ENCODE measurements around the gene IRF7.
"Not testable (repeated sequence)": the region's sequence is repeated elsewhere in the genome, so short reads cannot be mapped to it uniquely, and the experiment has no call there.

The IRF7 gene

DNA sequence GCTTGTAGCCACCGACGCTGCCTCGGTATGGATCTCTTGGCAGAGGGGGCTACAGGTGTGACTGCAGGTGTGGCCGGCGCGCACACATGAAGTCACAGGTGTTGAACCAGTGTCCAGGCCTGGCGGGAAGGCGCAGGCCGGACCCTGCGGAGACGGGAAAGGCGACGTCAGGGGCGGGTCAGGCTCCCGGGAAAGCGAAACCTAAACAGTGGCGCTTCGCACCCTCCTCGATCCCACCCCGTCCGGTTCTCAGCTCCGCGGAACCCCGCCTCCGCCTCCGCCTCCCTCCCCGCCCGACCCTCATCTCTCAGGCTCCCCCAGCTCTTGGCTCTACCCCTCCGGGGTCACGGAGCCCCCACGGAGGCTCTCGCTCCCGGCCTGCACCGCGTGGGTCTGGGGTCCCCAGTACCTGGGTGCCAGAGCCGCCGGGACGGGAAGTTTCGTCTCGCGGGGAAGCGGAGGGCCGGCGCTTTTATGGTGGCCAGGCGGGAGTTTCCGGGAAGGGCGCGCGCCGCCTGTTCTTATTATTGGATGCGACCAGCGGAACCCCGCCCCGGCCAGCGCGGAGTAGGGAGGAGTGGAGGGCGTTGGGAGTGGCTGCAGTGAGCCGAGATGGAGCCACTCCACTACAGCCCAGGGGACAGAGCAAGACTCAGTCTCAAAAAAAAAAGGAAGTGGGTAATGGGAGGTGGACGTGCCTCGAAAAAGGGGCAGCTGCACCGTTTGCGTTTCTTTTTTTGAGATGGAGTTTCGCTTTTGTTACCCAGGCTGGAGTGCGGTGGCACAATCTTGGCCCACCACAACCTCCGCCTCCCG is at the start of gene IRF7:
Gene IRF7 (minus strand): TSS at position 447 of the 816 bp plus-strand sequence. CDS start 586 bp downstream, outside the sequence.
- peak; percentile 82 to 85 for DNase-seq (ENCODE audit: low read depth in 2 of 2, low spot score in 1 of 2)

DNA sequence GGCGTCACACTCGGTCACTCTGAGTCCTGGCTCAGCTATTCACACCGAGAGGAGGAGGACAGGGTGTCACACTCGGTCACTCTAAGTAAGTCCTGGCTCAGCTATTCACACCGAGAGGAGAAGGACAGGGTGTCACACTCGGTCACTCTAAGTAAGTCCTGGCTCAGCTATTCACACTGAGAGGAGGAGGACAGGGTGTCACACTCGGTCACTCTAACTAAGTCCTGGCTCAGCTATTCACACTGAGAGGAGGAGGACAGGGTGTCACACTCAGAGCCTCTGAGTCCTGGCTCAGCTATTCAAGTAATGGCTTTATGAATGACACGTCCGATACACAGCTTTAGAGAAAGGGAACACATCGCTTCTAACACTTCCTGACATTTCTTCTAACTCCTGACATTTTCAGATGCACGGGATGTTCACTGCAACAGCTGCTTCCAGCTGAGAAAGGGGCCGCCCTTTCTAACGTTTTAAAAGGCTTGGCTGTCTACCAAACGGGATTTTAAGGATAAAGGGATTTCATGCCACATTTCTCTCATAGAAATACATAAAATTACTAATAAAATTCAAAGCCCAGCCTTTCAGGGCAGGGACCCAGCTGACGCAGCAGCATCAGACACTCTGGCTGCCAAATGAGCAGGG is 49.4 kb upstream of the IRF7 start:
- DNase-seq (ENCODE audit: low read depth in 2 of 2, low spot score in 1 of 2) = no peak

DNA sequence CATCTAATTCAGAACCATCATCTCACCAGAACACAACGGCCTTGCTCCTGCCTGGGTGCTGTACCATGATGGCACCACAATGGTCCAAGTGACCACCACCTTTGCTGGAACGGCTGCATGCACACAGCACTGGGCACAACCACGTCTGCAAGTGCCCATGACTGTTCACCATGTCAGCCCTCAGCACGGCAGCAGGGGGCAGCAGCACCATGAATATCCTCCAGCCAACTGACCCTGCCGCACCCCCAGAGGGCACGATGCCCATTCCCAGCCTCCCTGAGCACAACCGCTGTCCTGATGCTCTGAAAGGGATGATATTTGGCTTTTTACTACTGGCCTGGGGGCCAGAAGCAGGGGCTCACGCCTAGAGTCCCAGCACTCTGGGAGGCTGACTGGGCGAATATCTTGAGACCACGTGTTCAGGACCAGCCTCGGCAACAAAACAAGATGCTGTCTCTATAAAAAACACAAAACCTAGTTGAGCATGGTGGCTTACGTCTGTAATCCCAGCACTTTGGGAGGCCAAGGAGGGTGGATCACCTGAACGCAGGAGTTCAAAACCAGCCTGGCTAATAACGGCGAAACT is 47.0 kb upstream of the IRF7 start:
- no peak for DNase-seq (ENCODE audit: low read depth in 2 of 2, low spot score in 1 of 2)

DNA sequence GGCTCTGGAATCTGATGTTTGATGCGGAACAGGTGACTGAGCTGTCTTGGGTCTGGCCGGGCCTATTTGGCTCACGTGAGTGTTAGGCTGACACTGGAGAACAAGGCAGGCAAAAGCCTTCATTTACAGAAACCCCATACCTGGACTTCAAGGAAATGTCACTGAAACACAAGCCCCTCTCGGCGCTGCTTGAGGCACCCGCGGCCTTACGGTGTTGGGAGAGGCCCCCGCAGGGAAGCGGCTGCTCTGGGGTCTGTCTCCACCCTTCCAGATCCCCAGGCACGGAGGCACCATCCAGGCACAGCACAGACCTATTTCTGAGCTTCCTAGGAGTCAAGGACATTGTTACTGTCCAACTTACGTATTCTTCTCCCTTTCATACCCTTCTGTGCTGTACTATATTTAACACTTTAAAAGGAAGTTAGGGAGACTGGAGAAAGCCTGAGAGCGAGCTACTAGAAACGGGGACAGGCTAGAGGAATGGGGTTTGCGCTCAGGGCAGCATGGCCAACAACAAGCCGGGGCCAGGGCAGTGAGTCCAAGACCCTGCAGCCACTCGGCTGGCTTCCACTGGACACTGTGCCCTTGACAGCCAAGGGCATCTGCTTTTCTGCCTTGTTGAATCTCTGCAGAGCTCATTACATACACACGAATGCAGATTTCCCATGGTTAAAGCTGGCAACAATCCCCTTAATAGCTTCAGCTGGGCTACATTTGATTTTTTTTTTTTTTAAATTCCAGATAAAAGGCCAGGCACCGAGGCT is 45.1 kb upstream of the IRF7 start:
- no peak for DNase-seq (ENCODE audit: low read depth in 2 of 2, low spot score in 1 of 2)

GRCh38 chr11:660281-660680 is 44.5 kb upstream of the IRF7 start:
- DNase-seq (ENCODE audit: low read depth in 2 of 2, low spot score in 1 of 2) = no peak

DNA sequence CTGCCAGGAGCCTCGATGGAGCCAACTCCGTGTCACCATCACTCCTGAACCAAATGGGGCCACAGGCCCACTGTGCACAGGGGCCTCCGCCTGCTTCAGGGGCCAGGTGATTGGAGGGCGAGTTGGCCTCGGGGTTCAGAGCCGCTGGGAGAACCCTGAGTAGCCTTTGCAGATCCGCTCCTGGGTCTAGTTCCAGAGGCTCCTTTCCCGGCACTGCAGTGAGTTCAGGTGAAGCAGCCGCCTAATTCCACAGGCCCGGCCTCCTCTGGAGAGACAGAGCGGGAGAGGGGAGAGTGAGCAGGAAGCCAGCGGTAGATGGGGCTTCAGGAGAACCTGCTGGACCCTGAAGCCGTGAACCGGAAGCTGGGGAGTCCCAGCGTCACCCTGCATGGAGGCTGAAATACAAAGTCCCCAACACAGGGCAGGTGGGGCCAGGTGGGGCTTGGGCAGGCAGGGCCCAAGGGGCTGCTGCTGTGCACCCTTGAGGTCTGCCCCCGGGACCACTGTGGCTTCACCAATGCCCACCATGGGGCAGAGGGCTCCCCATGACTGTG is 43.9 kb upstream of the IRF7 start:
- DNase-seq (ENCODE audit: low read depth in 2 of 2, low spot score in 1 of 2) = no peak

- DNase-seq (ENCODE audit: low read depth in 2 of 2, low spot score in 1 of 2) = no peak
Measured at GRCh38 chr11:657691-658126, 42.0 kb upstream of the IRF7 start.

DNA sequence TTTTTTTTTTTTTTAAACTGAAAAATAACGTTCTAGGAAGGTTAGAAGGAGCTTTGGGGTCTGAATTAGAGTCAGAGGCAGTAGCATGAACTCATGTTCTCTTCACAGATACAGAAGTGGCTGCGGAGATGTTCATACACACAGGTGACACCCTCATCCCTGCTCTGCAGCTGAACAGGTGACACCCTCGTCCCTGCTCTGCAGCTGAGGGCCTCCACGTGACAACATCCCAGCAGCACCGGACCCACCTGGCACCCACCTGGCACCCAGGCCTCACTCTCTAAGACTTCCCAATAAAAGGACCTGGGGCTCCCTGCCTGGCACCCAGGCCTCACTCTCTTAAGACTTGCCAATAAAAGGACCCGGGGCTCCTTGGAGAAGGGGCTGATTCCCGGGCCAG is 41.1 kb upstream of the IRF7 start:
- no peak for DNase-seq (ENCODE audit: low read depth in 2 of 2, low spot score in 1 of 2)

DNA sequence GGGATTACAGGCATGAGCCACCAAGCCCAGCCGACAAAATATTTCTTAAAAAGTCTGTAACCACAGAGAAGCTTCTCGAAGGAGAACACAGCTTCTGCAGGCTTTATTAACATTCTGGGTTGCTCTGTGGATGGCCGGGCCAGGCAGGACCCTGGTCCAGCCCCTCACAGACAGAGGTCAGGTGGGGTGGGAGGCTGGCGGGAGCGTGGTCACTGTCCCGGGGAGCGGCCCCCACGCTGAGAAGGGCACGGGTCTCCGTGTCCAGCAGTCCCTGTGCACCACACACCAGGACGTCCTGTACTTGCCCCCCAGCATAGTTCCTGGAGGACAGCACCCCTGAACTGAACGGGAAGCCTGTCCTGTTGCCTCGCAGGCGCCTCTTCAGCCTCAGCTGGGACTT is 40.7 kb upstream of the IRF7 start:
- DNase-seq (ENCODE audit: low read depth in 2 of 2, low spot score in 1 of 2) = no peak

DNA sequence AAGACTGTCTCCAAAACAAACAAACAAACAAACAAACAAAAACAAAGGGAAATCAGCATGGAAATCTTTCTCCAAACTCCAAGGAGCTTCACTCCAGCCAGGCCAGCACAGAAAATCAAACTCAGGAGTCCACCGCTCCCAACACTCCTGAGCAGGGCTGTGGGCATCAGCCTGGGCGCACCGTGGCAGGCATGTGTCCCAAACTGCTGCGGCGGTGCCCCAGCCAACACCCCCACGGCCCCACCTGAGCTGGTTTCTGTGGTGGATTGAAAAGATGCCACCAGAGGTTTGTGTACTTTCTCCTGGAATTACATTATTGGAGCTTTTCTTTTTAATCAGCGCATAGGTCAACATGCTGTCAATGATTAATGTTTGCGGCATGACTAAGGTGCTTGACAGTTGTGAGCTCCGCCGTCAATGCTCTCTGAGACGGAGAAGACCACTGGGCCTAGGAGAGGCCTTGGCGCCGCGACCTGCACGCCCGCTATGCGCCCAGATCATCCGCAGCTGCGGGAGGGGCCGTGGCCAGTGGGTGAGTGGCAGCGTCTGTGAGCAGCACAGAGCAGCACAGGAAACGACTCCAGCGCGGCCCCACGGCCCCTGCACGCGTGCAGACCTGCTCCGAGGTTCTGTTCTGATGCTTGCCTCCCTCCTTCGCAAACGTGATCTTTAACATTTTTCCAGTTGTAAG is 39.4 kb upstream of the IRF7 start:
- no peak for DNase-seq (ENCODE audit: low read depth in 2 of 2, low spot score in 1 of 2)

GRCh38 chr11:654444-654843 is 38.7 kb upstream of the IRF7 start:
- not testable (repeated sequence) for DNase-seq (ENCODE audit: low read depth in 2 of 2, low spot score in 1 of 2)

DNA sequence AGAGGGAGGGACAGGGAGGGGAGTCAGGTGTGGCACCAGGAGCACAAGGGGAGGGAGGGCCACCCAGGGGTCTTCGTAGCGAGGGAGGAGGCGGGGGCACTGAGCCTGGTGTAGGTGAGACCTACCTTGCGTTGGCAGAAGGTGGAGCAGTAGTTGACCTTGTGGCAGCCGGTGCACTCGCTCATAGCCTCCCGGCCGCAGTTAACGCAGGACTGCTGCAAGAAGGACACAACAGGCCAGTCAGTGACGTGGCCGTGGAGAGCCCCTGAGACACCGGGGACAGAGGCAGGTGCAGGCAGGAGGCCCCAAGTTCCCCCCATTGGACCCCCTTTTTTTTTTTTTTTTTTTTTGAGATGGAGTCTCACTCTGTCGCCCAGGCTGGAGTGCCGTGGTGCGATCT is 38.1 kb upstream of the IRF7 start:
- DNase-seq (ENCODE audit: low read depth in 2 of 2, low spot score in 1 of 2) = no peak

DNA sequence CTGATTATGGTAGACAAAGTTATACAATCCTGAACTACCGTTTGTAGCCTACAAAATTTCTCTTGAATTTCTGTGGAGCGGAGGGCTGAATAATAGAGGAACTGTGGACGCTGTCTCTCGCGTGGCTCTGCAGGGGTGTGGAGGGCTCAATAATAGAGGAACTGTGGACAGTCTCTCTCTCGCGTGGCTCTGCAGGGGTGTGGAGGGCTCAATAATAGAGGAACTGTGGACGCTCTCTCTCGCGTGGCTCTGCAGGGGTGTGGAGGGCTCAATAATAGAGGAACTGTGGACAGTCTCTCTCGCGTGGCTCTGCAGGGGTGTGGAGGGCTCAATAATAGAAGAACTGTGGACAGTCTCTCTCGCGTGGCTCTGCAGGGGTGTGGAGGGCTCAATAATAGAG is 37.4 kb upstream of the IRF7 start:
- not testable (repeated sequence) for DNase-seq (ENCODE audit: low read depth in 2 of 2, low spot score in 1 of 2)

DNA sequence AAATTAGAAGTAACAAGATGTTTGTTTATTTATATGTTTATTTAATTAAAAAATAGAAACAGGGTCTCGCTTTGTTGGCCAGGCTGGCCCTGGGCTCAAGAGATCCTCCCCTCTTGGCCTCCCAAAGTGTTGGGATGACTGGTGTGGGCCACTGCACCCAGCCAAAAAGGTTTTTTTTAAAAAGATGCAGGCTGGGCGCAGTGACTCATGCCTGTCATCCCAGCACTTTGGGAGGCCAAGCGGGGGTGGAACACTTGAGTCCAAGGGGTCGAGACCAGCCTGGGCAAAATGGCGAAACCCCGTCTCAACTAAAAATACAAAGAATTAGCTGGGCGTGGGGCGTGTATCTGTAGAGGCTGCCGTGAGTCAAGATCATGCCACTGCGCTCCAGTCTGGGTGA is 34.7 kb upstream of the IRF7 start:
- DNase-seq (ENCODE audit: low read depth in 2 of 2, low spot score in 1 of 2) = no peak

DNA sequence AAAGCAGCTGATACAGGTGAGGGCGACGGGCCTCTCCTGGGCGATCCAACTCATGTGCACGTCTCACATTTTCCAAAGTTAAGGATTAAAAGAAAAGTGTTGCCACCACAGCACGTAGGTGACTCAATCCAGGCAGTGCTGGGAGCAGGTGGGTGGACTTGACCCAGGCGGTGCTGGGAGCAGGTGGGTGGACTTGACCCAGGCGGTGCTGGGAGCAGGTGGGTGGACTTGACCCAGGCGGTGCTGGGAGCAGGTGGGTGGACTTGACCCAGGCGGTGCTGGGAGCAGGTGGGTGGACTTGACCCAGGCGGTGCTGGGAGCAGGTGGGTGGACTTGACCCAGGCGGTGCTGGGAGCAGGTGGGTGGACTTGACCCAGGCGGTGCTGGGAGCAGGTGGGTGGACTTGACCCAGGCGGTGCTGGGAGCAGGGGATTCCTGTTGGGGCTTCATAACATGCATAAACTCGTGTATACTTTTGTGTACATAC is 32.0 kb upstream of the IRF7 start:
- DNase-seq (ENCODE audit: low read depth in 2 of 2, low spot score in 1 of 2) = not testable (repeated sequence)

GRCh38 chr11:646214-646613 is 30.5 kb upstream of the IRF7 start:
- no peak for DNase-seq (ENCODE audit: low read depth in 2 of 2, low spot score in 1 of 2)

DNA sequence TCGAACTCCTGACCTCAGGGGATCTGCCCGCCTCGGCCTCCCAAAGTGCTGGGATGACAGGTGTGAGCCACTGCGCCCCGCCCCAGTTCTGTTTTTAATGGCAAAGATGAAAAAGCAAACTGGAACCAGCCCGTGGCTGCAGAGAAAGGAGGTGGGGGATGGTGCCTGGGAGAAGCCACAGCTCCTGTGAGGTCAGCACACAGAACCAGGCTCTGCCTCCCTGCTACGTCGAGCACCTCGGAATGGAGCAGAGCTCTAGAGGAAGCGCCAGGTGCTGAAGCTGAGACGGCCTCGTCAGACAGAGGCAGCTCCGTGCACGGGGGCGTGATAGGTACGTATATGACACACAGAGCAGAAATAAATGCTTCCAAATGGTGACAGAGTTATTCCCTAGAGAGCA is 29.8 kb upstream of the IRF7 start:
- no peak for DNase-seq (ENCODE audit: low read depth in 2 of 2, low spot score in 1 of 2)

DNA sequence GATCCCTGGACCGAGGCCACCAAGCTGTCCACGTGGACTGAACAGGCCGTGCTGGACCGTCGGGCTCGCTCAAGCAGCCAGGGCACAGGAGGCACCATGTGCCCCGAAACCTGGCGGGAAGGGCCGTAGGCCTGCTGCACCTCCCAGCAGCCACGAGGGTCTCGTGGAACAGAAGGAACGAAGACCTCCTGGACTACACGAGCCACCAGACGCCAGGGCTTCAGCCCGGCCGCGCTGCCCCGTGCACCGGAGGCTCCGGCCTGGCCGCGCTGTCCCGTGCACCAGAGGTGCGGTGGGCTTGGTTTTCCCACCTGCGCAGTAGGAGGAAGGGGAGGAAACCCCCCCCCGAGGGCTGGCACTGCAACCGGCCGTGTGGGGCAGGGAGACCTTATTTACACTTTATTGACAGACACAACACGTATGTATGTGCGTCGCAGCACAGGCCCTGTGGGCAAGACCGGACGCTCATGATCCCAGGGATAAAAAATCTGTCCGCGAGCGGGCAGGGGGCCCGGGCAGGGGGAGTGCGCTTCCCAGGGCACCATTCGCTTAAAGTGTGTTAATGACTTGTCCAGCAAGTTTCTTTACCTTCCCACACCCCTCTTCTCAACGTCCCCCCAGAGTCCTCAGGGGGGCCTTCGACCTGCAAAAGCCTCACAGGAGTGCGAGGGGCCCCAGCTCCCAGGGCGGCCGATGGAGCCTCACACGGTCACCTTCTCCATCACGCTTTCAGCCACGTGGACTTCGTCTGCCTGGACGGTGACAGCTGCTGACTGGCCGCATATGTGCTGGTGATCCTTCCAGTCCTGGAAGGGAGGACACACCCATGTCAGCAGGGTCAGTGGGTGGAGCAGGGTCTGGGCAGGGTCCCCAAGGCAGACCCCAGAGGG is 28.3 kb upstream of the IRF7 start:
- no peak for DNase-seq (ENCODE audit: low read depth in 2 of 2, low spot score in 1 of 2)

DNA sequence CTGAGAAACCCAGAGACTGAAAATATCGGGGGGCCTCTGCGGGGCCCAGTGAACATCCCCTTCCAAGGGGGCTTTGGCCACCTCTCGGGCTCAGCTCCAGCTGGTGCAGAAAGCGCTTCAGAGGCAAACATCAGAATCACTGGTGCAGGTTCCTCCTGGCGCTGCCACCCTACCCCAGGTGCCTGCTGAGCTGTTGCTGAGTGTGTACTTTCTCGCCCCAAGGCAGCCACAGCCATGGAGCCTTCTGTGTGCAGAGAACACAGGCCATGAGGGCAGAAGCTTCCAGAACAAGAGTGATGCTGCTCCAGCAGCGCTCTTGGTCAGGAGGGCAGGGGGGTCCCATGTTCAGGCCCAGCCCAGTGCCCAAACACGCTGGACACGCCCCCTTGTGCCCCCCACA is 27.6 kb upstream of the IRF7 start:
- DNase-seq (ENCODE audit: low read depth in 2 of 2, low spot score in 1 of 2) = no peak
